Measurements from ENCODE around the gene PSD.

The PSD gene

DNA sequence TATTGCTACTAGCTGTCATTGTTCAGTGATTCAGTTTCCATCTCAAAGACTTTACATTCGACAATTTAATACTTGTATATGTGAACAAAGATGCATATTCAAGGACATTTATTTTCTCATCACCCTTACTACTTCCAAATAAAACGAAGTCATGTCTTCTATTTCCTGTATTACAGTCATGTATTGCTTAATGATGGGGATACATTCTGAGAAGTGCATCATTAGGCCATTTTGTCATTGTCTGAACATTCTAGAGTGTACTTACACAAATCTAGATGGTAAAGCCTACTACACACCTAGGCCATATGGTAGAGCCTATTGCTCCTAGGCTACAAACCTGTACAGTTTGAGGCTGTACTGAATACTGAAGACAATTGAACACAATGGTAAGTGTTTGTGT, 26.3 kb upstream of the PSD start:
- TF ChIP-seq, protein P1, sequence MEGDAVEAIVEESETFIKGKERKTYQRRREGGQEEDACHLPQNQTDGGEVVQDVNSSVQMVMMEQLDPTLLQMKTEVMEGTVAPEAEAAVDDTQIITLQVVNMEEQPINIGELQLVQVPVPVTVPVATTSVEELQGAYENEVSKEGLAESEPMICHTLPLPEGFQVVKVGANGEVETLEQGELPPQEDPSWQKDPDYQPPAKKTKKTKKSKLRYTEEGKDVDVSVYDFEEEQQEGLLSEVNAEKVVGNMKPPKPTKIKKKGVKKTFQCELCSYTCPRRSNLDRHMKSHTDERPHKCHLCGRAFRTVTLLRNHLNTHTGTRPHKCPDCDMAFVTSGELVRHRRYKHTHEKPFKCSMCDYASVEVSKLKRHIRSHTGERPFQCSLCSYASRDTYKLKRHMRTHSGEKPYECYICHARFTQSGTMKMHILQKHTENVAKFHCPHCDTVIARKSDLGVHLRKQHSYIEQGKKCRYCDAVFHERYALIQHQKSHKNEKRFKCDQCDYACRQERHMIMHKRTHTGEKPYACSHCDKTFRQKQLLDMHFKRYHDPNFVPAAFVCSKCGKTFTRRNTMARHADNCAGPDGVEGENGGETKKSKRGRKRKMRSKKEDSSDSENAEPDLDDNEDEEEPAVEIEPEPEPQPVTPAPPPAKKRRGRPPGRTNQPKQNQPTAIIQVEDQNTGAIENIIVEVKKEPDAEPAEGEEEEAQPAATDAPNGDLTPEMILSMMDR (IDR thresholded peaks at IDR 0.05; ENCODE audit: control insufficient read depth, insufficient read depth, low read depth, low read length, missing control alignments): no peak
- DNase-seq (ENCODE audit: low read depth): no peak

DNA sequence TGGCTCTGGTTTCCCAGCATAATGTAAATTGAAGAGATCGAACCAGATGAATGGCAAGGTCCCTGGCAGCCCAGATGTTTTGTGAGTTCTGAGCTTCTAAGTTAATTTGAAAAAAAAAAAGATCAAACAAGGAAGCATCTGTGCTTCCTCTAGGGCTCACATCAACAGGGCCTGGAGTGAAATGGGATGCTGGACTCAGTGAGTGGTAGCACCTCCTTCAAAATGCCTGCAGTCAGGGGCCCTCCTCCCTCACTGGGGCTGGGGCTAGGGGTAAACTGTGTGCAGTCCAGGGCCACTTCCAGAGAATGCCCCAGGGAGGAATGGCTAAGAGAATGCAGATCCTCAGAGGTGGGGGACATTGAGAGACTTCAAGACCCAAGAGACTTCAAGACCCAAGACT, 19.8 kb upstream of the PSD start:
- DNase-seq (ENCODE audit: low read depth): no peak
- no peak overlapping the region for H3K4me3 ChIP-seq (ENCODE audit: control insufficient read depth, low read depth, low read length)
- TF ChIP-seq, protein P1 (IDR thresholded peaks at IDR 0.05; ENCODE audit: control insufficient read depth, insufficient read depth, low read depth, low read length, missing control alignments): no peak

More for the DNA sequence above, 26.3 kb upstream of the PSD start:
- no peak overlapping the region for H3K4me3 ChIP-seq (ENCODE audit: control insufficient read depth, low read depth, low read length)

GRCh38 chr10:102437515-102437914, 18.9 kb upstream of the PSD start:
- H3K4me3 ChIP-seq (ENCODE audit: control insufficient read depth, low read depth, low read length): no peak overlapping the region
- TF ChIP-seq, protein P1 (IDR thresholded peaks at IDR 0.05; ENCODE audit: control insufficient read depth, insufficient read depth, low read depth, low read length, missing control alignments): no peak
- DNase-seq (ENCODE audit: low read depth): no peak

GRCh38 chr10:102436312-102436711, 17.7 kb upstream of the PSD start:
- no peak overlapping the region for H3K4me3 ChIP-seq (ENCODE audit: control insufficient read depth, low read depth, low read length)
- no peak for DNase-seq (ENCODE audit: low read depth)
- TF ChIP-seq, protein P1 (IDR thresholded peaks at IDR 0.05; ENCODE audit: control insufficient read depth, insufficient read depth, low read depth, low read length, missing control alignments): no peak

- peak overlapping the region; percentile 6; the same call in 1 of the 2 replicates for H3K4me3 ChIP-seq (ENCODE audit: control insufficient read depth, low read depth, low read length)
- TF ChIP-seq, protein P1 (IDR thresholded peaks at IDR 0.05; ENCODE audit: control insufficient read depth, insufficient read depth, low read depth, low read length, missing control alignments): no peak
- no peak for DNase-seq (ENCODE audit: low read depth)
These were observed 17.1 kb upstream of the PSD start for GRCh38 chr10:102435529-102436233.

DNA sequence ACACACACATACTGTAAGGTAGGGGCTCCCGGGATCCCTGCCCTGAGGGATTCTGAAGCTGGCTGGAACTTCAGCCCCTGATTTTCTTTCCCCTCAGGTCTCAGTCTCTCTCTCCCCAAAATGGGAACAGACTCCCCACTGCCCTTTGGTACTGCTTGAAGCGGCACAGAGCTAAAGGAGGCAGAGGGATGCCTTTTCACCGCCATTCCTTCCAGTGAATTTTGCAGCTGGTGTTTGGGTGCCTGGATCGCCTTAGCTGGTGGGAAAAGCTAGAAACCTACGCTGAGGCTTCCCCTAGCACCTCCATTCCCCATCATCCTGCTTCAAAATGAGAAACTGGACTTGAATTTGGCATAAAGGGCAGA, 16.5 kb upstream of the PSD start:
- TF ChIP-seq, protein P1 (IDR thresholded peaks at IDR 0.05; ENCODE audit: control insufficient read depth, insufficient read depth, low read depth, low read length, missing control alignments): no peak
- no peak for DNase-seq (ENCODE audit: low read depth)
- no peak overlapping the region for H3K4me3 ChIP-seq (ENCODE audit: control insufficient read depth, low read depth, low read length)
